GM23248 (cell line): ENCODE results near the gene METRNL. TPM values are rescaled to one million over a fixed set of nuclear protein-coding genes. Genes with fewer than 3 reads are reported as not detected.

ENCODE experiments used
- DNase-seq: peaks from one replicate; pipeline ENCODE4 v3.0.0-alpha.2; 2015
- H2AFZ ChIP-seq: fragments of 200-600 bp; sonication (generic); 2 replicates; pipeline ENCODE4 v1.6.1; 2016; ENCODE audit warnings: antibody characterized with exemption
- H3F3A ChIP-seq: fragments of 200-600 bp; sonication (generic); 2 replicates; pipeline ENCODE4 v1.6.1; 2016; ENCODE audit warnings: mild to moderate bottlenecking, antibody characterized with exemption, mixed run types; ENCODE audit not compliant: insufficient read depth
- H3K27ac ChIP-seq: fragments of 200-600 bp; sonication (generic); 2 replicates; pipeline ENCODE4 v1.5.1; 2016; ENCODE audit warnings: mild to moderate bottlenecking
- H3K27me3 ChIP-seq: fragments of 200-600 bp; sonication (generic); replicated peaks from 2 replicates; pipeline ENCODE4 v1.6.1; 2016; ENCODE audit warnings: mild to moderate bottlenecking; ENCODE audit not compliant: insufficient read depth
- H3K36me3 ChIP-seq: fragments of 200-600 bp; sonication (generic); 2 replicates; pipeline ENCODE4 v1.6.1; 2016; ENCODE audit warnings: low read depth, mild to moderate bottlenecking
- H3K4me1 ChIP-seq: fragments of 200-600 bp; sonication (generic); 2 replicates; pipeline ENCODE4 v1.6.1; 2016; ENCODE audit warnings: mild to moderate bottlenecking; ENCODE audit not compliant: insufficient read depth
- H3K4me2 ChIP-seq: fragments of 200-600 bp; sonication (generic); one replicate; pipeline ENCODE4 v1.6.1; 2016; ENCODE audit warnings: mild to moderate bottlenecking; ENCODE audit not compliant: unreplicated experiment
- H3K4me3 ChIP-seq: fragments of 200-600 bp; sonication (generic); 2 replicates; pipeline ENCODE4 v1.5.1; 2016; ENCODE audit warnings: mild to moderate bottlenecking
- H3K79me2 ChIP-seq: fragments of 200-600 bp; sonication (generic); 2 replicates; pipeline ENCODE4 v1.6.1; 2016; ENCODE audit warnings: mild to moderate bottlenecking; ENCODE audit not compliant: insufficient read depth
- H3K9ac ChIP-seq: fragments of 200-600 bp; sonication (generic); 2 replicates; pipeline ENCODE4 v1.6.1; 2016; ENCODE audit warnings: mild to moderate bottlenecking
- H3K9me2 ChIP-seq: fragments of 200-600 bp; sonication (generic); 2 replicates; pipeline ENCODE4 v1.6.1; 2016; ENCODE audit warnings: mixed run types, mild to moderate bottlenecking, moderate library complexity; ENCODE audit not compliant: insufficient read depth
- H3K9me3 ChIP-seq: fragments of 200-600 bp; sonication (generic); one replicate; pipeline ENCODE4 v1.6.1; 2017; ENCODE audit warnings: low read depth
- H4K20me1 ChIP-seq: fragments of 200-600 bp; sonication (generic); 2 replicates; pipeline ENCODE4 v1.6.0; 2016; ENCODE audit not compliant: insufficient read depth
- EZH2 ChIP-seq: fragments of 200-600 bp; sonication (generic); IDR thresholded peaks from 2 replicates; pipeline ENCODE4 v1.6.1; 2018; ENCODE audit warnings: antibody characterized with exemption, mild to moderate bottlenecking; ENCODE audit not compliant: insufficient read depth, poor library complexity, severe bottlenecking
- EZH2phosphoT487 ChIP-seq: fragments of 200-600 bp; sonication (generic); IDR thresholded peaks from 2 replicates; pipeline ENCODE4 v1.6.1; 2018; ENCODE audit warnings: antibody characterized with exemption, moderate library complexity, mild to moderate bottlenecking, low read depth; ENCODE audit not compliant: insufficient read depth
- WGBS, 2 experiments: methylation state at CpG; one replicate each; pipeline ENCODE4 v1.1.6; 2015 to 2017; ENCODE audit warnings: low lambda C conversion rate in 2 of 2, low coverage in 1 of 2; ENCODE audit errors: missing lambda C conversion rate in 2 of 2; 5-methylcytosine and 5-hydroxymethylcytosine counted together
- in situ Hi-C: fragments of 300-500 bp; cut with MboI; formaldehyde crosslinking; loops from 2 replicates; pipeline ENCODE4 v1.15.0; 2020
- polyA plus RNA-seq: library from polyadenylated mRNA; unstranded; fragments of >200 nt; fragmentation: Nextera tagmentation; extraction: Ambion mirVana; gene quantifications from 2 replicates; pipeline ENCODE4 v1.2.1, GENCODE V29; 2016
- total RNA-seq: library from RNA; depleted of rRNA; stranded (reverse); fragments of >200 nt; shearing (Covaris generic); gene quantifications from 2 replicates; pipeline ENCODE4 v1.2.3, GENCODE V29; 2014

Gene METRNL
- total and polyA plus RNA-seq, 2 experiments from 2014 or later, result 28.4 to 305 TPM

DNA sequence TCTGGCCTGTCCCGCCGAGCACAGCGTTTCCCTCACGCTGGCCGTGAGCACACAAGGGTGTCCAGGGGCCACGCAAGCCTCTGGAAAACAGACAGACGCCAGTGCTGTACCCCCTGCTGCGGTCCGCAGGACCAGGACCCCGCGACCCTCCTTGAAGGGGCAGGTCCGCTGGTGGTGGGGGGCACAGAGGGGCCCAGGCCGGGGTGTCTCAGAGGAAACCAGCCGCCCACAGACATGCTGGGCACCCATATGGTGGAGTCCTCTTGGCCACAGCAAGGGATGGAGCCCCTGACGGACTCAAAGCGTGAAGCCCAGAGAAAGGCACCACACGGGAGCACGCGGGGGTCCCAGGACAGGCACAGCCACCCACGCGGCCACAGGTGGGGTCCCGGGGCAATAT lies 34.4 kb downstream of the METRNL start:
- 96 to 97% methylated on average over 18 to 22 of the region's 22 CpGs for WGBS, 2 experiments
- Histone ChIP-seq H4K20me1 (no peaks in the 10 kb centered on the region), H3K27ac (no peak overlapping the region), H3K4me1 (peaks cover 16% of the 10 kb centered on the region), H3F3A (no peaks in the 10 kb centered on the region; the same call in 1 of the 2 replicates), H3K9me3 (no peaks in the 10 kb centered on the region), H3K79me2 (no peaks in the 10 kb centered on the region), H3K4me2 (no peak overlapping the region), H3K9ac (no peak overlapping the region), H3K4me3 (no peak overlapping the region), H3K9me2 (no peaks in the 10 kb centered on the region), H3K27me3 (no peaks in the 10 kb centered on the region), H2AFZ (no peak overlapping the region), H3K36me3 (no peaks in the 10 kb centered on the region)
- no peak for DNase-seq
- in situ Hi-C loops, result no loop called here
- no peak for TF ChIP-seq EZH2
- no peak for TF ChIP-seq EZH2phosphoT487

GRCh38 chr17:83114706-83115105 lies 35.3 kb downstream of the METRNL start:
- Histone ChIP-seq H3K27ac (no peak overlapping the region), H4K20me1 (no peaks in the 10 kb centered on the region), H3F3A (no peaks in the 10 kb centered on the region), H3K27me3 (no peaks in the 10 kb centered on the region), H3K9me3 (no peaks in the 10 kb centered on the region), H3K9me2 (no peaks in the 10 kb centered on the region), H3K36me3 (no peaks in the 10 kb centered on the region), H3K4me3 (no peak overlapping the region), H3K79me2 (no peaks in the 10 kb centered on the region), H3K4me2 (no peak overlapping the region), H3K4me1 (peaks cover 16% of the 10 kb centered on the region), H3K9ac (no peak overlapping the region), H2AFZ (no peak overlapping the region)
- TF ChIP-seq EZH2phosphoT487, result no peak
- TF ChIP-seq EZH2, result no peak
- WGBS, 2 experiments, result 93 to 96% methylated on average over 14 to 15 of the region's 15 CpGs
- DNase-seq, result no peak
- in situ Hi-C loops, result no loop called here

GRCh38 chr17:83115202-83115651 lies 35.8 kb downstream of the METRNL start:
- Histone ChIP-seq H3K9me2 (no peaks in the 10 kb centered on the region), H3K79me2 (no peaks in the 10 kb centered on the region), H2AFZ (no peak overlapping the region), H3K4me3 (no peak overlapping the region), H3F3A (no peaks in the 10 kb centered on the region), H3K36me3 (no peaks in the 10 kb centered on the region), H3K4me1 (peaks cover 13% of the 10 kb centered on the region), H4K20me1 (no peaks in the 10 kb centered on the region), H3K9ac (no peak overlapping the region), H3K4me2 (no peak overlapping the region), H3K9me3 (no peaks in the 10 kb centered on the region), H3K27me3 (no peaks in the 10 kb centered on the region), H3K27ac (no peak overlapping the region)
- DNase-seq, result no peak
- TF ChIP-seq EZH2 (no peak), EZH2phosphoT487 (no peak)
- in situ Hi-C loops, result no loop called here
- WGBS, 2 experiments, result 92 to 96% methylated on average over 17 to 19 of the region's 19 CpGs

- Histone ChIP-seq H3K27me3 (no peaks in the 10 kb centered on the region), H3K9ac (no peak overlapping the region), H3K36me3 (no peaks in the 10 kb centered on the region), H3F3A (no peaks in the 10 kb centered on the region), H3K4me3 (no peak overlapping the region), H3K4me1 (peaks cover 8% of the 10 kb centered on the region), H3K27ac (no peak overlapping the region), H4K20me1 (no peaks in the 10 kb centered on the region), H3K9me3 (no peaks in the 10 kb centered on the region), H3K4me2 (no peak overlapping the region), H3K9me2 (no peaks in the 10 kb centered on the region), H3K79me2 (no peaks in the 10 kb centered on the region), H2AFZ (no peak overlapping the region)
- 85 to 96% methylated on average over 9 to 18 of the region's 18 CpGs for WGBS, 2 experiments
- no peak for DNase-seq
- in situ Hi-C loops, result no loop called here
- TF ChIP-seq EZH2phosphoT487 (no peak), EZH2 (no peak)
Observed at GRCh38 chr17:83115832-83116231, 36.4 kb downstream of the METRNL start.

DNA sequence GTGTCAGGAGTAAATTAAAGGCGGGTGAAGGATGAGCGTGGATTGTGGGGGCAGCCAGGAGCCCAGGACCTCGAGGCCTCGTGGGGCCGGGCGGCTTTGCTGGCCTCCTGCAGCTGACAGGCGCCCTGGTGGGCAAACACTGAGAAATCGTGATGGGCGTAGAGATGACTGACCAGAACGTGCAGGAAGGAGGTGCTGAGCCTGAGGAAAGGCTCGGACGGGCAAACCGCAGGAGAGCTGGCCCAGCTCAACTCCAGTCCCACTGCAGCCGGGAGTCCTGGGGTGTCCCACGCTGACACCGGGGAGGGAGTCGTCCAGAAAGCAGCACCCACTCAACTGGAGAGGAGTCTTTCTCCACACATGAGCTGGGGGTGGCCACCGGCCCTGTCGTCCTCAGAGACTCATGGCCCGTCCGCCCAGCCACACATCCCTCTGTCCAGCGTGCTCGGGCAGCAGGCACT lies 36.9 kb downstream of the METRNL start:
- DNase-seq, result no peak
- H4K20me1 ChIP-seq, result no peaks in the 10 kb centered on the region
- no peak overlapping the region for H3K27ac ChIP-seq
- H2AFZ ChIP-seq, result no peak overlapping the region
- WGBS, 2 experiments, result 94% methylated on average over 23 of the region's 23 CpGs
- H3K4me3 ChIP-seq, result no peak overlapping the region
- H3K79me2 ChIP-seq, result no peaks in the 10 kb centered on the region
- H3K4me1 ChIP-seq, result peaks cover 3% of the 10 kb centered on the region; the same call in 1 of the 2 replicates
- no peaks in the 10 kb centered on the region for H3K9me3 ChIP-seq
- H3K9ac ChIP-seq, result no peak overlapping the region
- peaks cover 1% of the 10 kb centered on the region; the same call in 1 of the 2 replicates for H3F3A ChIP-seq
- in situ Hi-C loops, result no loop called here
- H3K36me3 ChIP-seq, result no peaks in the 10 kb centered on the region
- no peak overlapping the region for H3K4me2 ChIP-seq
- no peaks in the 10 kb centered on the region for H3K9me2 ChIP-seq
- H3K27me3 ChIP-seq, result no peaks in the 10 kb centered on the region
- TF ChIP-seq EZH2phosphoT487 (no peak), EZH2 (no peak)
